Glomerular endothelial cell (primary cell): ENCODE results near the gene STAU1. TPM values are rescaled to one million over a fixed set of nuclear protein-coding genes. Genes with fewer than 3 reads are reported as not detected.
"Not testable (repeated sequence)": the region's sequence is repeated elsewhere in the genome, so short reads cannot be mapped to it uniquely, and the experiment has no call there.

Source experiments
- DNase-seq: peaks from one replicate; pipeline ENCODE4 v3.0.0-alpha.2; 2011; ENCODE audit warnings: low read depth, low spot score; ENCODE audit errors: extremely low read depth
- total RNA-seq: library from RNA; depleted of rRNA; stranded (reverse); fragments of >200 nt; gene quantifications from 2 replicates; pipeline ENCODE4 v1.2.3, GENCODE V29; 2015

The STAU1 gene
- total RNA-seq, 1 donor from 2014 or later = 79.2 TPM

- no peak for DNase-seq
Observed at GRCh38 chr20:49123982-49124381, 64.2 kb downstream of the STAU1 start.

GRCh38 chr20:49122920-49123319 lies 65.2 kb downstream of the STAU1 start:
- DNase-seq = no peak

GRCh38 chr20:49119988-49120387 lies 68.1 kb downstream of the STAU1 start:
- DNase-seq = no peak

GRCh38 chr20:49118307-49118706 lies 69.8 kb downstream of the STAU1 start:
- DNase-seq = no peak

DNA sequence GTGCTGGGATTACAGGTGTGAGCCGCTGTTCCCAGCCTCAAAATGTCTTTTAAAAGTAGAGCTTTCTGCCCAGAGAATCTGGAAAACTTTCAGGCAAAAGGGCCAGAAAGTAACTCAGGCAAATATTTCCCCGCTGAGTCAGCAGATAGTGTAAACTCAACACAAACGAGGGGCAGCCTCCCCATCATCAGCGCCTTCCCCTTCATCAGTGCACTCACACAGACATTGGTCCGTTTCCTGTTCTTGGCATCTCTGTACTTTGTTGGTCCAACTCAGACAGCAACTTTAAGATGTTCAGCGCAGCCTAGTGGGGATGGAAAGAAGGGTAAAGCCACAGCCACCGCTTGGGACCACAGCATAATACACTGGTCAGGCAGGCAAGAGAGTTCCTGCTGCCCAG lies 72.6 kb downstream of the STAU1 start:
- DNase-seq = no peak

DNA sequence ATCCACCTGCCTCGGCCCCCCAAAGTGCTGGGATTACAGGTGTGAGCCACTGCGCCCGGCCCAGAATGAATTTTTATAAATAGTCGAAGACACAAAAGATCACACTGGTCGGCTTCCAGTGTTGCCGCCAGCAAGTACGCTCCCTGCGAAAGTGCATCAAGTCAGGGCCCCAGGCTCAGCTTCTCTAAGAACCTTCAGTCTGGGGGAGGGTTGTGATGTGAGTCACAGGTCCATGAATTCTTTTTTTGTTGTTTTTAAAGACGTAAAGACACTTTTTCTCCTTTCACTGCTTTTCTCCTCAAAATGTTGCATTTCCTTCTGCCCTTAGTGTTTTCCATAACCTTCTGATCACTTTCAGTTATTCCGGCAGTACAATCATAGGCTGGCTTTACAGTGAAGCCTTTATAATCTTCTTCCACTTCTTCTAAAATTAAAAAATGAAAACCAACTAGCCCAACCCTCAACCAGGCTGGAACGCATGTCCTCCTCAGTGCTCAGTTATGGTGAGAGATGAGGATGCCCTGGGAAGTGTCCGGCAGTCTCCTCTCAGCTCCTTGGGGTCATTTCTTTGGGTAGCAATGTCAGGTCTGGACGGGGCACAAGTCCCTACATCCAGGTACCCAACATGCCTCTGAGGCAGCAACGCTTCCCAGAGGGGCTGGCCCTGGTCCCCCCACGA lies 75.4 kb downstream of the STAU1 start:
- no peak for DNase-seq

GRCh38 chr20:49110767-49111694 lies 77.1 kb downstream of the STAU1 start:
- no peak for DNase-seq

DNA sequence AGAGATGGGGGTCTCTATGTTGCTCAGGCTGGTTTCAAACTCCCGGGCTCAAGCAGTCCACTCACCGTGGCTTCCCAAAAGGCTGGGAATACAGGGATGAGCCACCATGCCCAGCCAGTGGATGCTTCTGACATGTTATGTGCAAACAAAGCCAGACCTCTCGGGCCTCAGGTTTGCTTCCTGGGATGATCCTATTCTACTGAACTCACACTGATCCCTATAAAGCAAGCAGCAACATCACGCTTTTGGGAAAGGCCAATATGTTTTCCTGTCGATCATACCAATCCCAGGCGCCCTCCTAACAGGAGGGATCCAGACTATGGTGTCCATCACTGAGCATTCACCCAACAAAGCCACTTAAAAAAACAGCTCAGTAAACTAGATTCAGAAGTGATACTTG lies 81.8 kb downstream of the STAU1 start:
- DNase-seq = no peak

GRCh38 chr20:49104979-49105547 lies 83.1 kb downstream of the STAU1 start:
- DNase-seq = not testable (repeated sequence)

DNA sequence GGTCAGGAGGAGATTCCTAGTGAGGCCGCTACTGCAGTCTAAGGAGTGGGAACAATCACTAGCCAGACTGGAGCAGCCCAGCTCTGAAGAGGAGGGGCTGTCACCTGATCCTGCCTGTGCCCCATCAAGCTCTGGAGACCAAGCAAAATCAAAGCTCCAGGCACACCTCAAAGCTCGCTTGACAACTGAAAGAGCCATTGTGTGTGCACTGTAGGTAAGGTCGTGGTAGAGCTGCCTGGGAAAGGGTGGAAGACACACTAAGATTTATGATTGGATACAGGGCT lies 83.8 kb downstream of the STAU1 start:
- DNase-seq = no peak

GRCh38 chr20:49103647-49104364 lies 84.3 kb downstream of the STAU1 start:
- no peak for DNase-seq

- no peak for DNase-seq
Observed at GRCh38 chr20:49103019-49103418, 85.1 kb downstream of the STAU1 start.

DNA sequence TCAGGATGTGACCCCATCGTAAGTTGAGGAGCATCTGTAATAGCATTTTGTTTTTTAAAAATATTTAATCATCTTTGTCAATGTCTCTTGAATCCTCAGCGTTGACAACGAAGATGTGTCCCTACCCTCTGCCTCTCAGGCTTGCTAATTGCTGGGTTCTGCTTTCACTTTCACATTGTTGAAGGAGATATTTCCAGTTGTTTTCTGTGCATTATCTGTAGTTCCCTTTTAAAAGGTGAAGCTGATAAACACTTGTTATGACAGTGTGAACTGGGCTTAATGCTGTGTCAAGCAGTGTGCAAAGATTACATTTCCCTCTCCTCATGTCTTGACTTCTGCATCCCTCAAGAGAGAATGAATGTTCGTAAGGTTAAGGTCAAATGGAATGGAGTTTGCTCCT lies 87.2 kb downstream of the STAU1 start:
- no peak for DNase-seq

GRCh38 chr20:49100292-49100691 lies 87.8 kb downstream of the STAU1 start:
- DNase-seq = not testable (repeated sequence)

- DNase-seq = no peak
Observed at GRCh38 chr20:49099011-49099410, 89.1 kb downstream of the STAU1 start.

DNA sequence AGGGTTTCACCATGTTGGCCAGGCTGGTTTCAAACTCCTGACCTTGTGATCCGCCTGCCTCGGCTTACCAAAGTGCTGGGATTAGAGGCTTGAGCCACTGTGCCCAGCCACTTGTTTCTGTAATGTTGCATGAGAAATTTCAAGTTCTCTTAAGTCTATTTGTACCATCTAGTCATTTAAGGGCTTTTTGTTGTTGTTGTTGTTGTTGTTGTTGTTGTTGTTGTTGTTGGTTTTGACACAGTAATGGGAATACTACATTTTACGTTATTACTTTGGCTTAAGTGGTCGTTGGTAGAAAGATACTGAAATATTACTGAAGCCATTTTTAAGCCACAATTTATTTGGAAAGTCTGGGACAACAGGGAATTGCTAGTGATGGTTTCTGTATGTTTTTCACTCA lies 90.0 kb downstream of the STAU1 start:
- no peak for DNase-seq

GRCh38 chr20:49097159-49097558 lies 91.0 kb downstream of the STAU1 start:
- no peak for DNase-seq

DNA sequence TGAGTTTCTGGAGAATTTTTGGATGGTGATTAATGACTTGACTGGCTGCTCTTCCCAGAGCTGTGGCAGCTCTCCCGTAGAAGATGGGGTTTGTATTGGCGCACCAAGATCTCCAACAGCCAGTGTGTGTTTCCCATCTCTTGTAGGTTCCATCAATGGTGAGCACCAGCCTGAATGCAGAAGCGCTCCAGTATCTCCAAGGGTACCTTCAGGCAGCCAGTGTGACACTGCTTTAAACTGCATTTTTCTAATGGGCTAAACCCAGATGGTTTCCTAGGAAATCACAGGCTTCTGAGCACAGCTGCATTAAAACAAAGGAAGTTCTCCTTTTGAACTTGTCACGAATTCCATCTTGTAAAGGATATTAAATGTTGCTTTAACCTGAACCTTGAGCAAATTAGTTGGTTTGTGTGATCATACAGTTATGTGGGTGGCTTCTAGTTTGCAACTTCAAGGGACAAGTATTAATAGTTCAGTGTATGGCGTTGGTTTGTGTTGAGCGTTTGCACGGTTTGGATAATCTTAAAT lies 91.9 kb downstream of the STAU1 start:
- no peak for DNase-seq

- DNase-seq = no peak
Observed at GRCh38 chr20:49091762-49092161, 96.4 kb downstream of the STAU1 start.

GRCh38 chr20:49091104-49091503 lies 97.0 kb downstream of the STAU1 start:
- DNase-seq = no peak

GRCh38 chr20:49082295-49082694 lies 105.8 kb downstream of the STAU1 start:
- DNase-seq = not testable (repeated sequence)
